ENCODE results near the gene NUDT1.

- TF ChIP-seq CTCF (IDR thresholded peaks at IDR 0.05 in 2 of 3, conservative IDR thresholded peaks at IDR 0.05 in 1 of 3; ENCODE audit: borderline replicate concordance in 1 of 3, insufficient read depth in 1 of 3, low read depth in 2 of 3, low read length in 2 of 3) (no peak), REST (IDR thresholded peaks at IDR 0.05; ENCODE audit: low read depth) (no peak), POLR2AphosphoS5 (IDR thresholded peaks at IDR 0.05; ENCODE audit: low read depth, low read length) (no peak), CEBPB (IDR thresholded peaks at IDR 0.05; ENCODE audit: low read depth) (no peak), EZH2phosphoT487 (IDR thresholded peaks at IDR 0.05; ENCODE audit: borderline replicate concordance) (no peak), MAX (IDR thresholded peaks at IDR 0.05) (no peak), POLR2A (IDR thresholded peaks at IDR 0.05; ENCODE audit: borderline replicate concordance, extremely low read depth, insufficient read depth, insufficient read length) (no peak), JUND (IDR thresholded peaks at IDR 0.05) (no peak), SRF (IDR thresholded peaks at IDR 0.05; ENCODE audit: low read depth) (no peak), EGR1 (IDR thresholded peaks at IDR 0.05; ENCODE audit: low read depth) (no peak), EZH2 (IDR thresholded peaks at IDR 0.05) (no peak), CBX3 (IDR thresholded peaks at IDR 0.05; ENCODE audit: low read depth) (no peak), RAD21 (IDR thresholded peaks at IDR 0.05; ENCODE audit: low read depth) (no peak)
Measured at GRCh38 chr7:2290877-2291276, 48.9 kb downstream of the NUDT1 start.
